HUES6 (cell line): Measurements from ENCODE around the gene ST7L.

Source experiments
- H3K27ac ChIP-seq: 2 replicates; pipeline ENCODE4 v1.7.0; 2013; ENCODE audit warnings: low read depth, mild to moderate bottlenecking, low read length, inconsistent platforms
- H3K27me3 ChIP-seq: 2 replicates; pipeline ENCODE4 v1.6.1; 2013; ENCODE audit warnings: low read length; ENCODE audit not compliant: control insufficient read depth, insufficient read depth
- H3K36me3 ChIP-seq: 2 replicates; pipeline ENCODE4 v1.6.1; 2013; ENCODE audit warnings: low read length; ENCODE audit not compliant: control insufficient read depth, insufficient read depth
- H3K4me1 ChIP-seq: 2 replicates; pipeline ENCODE4 v1.6.1; 2013; ENCODE audit warnings: low read length; ENCODE audit not compliant: control insufficient read depth, insufficient read depth
- H3K4me3 ChIP-seq: 2 replicates; pipeline ENCODE4 v1.5.1; 2013; ENCODE audit warnings: low read depth, low read length
- H3K9ac ChIP-seq: one replicate; pipeline ENCODE4 v1.6.1; 2013; ENCODE audit warnings: mild to moderate bottlenecking, low read length
- H3K9me3 ChIP-seq: 2 replicates; pipeline ENCODE4 v1.6.1; 2013; ENCODE audit warnings: low read depth, low read length; ENCODE audit not compliant: control insufficient read depth, insufficient read depth

The ST7L gene

DNA sequence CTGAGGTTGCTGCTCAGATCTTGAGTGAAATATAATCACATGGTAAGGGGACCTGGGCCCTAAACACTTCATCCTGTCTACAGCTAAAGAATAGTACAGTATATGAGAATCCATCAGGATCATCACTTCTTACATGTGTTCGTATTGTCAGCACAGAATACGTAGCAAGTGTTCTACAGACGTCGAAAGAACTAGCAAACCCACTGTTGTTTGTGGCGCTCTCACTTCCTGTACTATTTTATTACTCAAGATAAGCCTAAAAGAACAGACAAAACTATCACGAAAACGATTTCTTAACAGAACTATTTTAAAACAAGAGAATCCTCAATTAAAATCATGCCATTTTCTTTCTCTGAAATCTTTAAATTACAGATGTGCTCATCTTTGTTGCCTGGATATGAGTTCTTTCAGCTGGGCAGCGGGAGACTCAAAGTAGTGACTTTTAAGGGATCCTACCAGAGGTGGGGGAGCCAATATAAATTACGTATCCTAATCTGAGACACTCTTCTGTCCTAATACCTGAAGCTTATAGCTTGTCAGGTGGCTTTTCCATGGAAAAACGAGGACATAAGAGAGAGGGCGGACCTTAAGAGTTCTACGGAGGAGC lies 724 bp downstream of the ST7L start:
- H3K4me3 ChIP-seq: peak overlapping the region; percentile 100
- H3K9me3 ChIP-seq: no peaks in the 10 kb centered on the region
- H3K27ac ChIP-seq: peak overlapping the region; percentile 95; the same call in 1 of the 2 replicates
- peaks cover 11% of the 10 kb centered on the region; the same call in 1 of the 2 replicates for H3K4me1 ChIP-seq
- peak overlapping the region; percentile 100 for H3K9ac ChIP-seq
- H3K27me3 ChIP-seq: no peaks in the 10 kb centered on the region
- H3K36me3 ChIP-seq: peaks cover 25% of the 10 kb centered on the region

- Histone ChIP-seq H3K27me3 (no peaks in the 10 kb centered on the region), H3K4me1 (0 out of 2 replicates have a peak, but pooled peaks cover 5% of the 10 kb centered on the region), H3K36me3 (peaks cover 53% of the 10 kb centered on the region), H3K9ac (no peak overlapping the region), H3K27ac (no peak overlapping the region), H3K4me3 (no peak overlapping the region), H3K9me3 (no peaks in the 10 kb centered on the region)
These were observed 4.4 kb downstream of the ST7L start for GRCh38 chr1:112614460-112615065.

- no peak overlapping the region for H3K4me3 ChIP-seq
- peaks cover 62% of the 10 kb centered on the region for H3K36me3 ChIP-seq
- no peaks in the 10 kb centered on the region for H3K9me3 ChIP-seq
- no peaks in the 10 kb centered on the region for H3K4me1 ChIP-seq
- H3K27ac ChIP-seq: no peak overlapping the region
- H3K9ac ChIP-seq: no peak overlapping the region
- no peaks in the 10 kb centered on the region for H3K27me3 ChIP-seq
These were observed 13.2 kb downstream of the ST7L start for GRCh38 chr1:112605633-112606327.

DNA sequence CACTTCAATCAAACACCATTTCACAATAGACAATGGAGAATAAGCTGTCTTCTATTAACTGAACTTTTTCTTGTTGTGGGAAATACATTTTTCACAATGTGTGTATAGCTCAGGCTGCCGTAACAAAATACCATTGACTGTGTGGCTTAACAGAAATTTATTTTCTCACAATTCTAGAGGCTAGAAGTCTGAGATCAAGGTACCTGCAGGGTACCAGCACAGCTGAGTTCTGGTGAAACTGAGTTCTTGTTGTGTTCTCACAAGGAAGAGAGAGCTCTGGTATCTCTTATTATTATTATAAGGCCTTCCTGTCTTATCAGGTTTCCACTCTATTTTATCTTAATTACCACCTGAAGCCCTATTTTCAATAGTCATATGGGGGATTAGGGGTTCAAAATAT lies 15.4 kb downstream of the ST7L start:
- Histone ChIP-seq H3K9me3 (no peaks in the 10 kb centered on the region), H3K9ac (no peak overlapping the region), H3K27ac (no peak overlapping the region), H3K36me3 (peaks cover 46% of the 10 kb centered on the region), H3K27me3 (no peaks in the 10 kb centered on the region), H3K4me1 (no peaks in the 10 kb centered on the region), H3K4me3 (no peak overlapping the region)

DNA sequence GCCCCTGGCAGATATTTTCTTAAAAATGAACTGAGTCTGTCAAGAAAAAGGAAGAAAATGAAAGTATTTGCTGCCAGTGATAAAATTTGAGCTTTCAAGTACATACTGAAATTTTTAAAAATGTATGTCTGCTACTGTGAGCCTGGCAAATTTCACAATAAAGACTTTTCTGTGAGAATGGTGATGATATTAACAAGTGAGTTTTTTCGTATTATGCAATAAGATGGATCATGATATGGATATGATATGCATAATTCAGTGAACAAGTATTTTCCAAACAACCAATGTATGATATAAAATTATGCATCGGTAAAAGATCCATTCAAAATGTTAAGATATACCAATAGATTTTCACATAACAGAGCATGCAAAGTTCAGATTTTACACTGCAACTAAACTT lies 15.9 kb downstream of the ST7L start:
- no peaks in the 10 kb centered on the region for H3K27me3 ChIP-seq
- no peak overlapping the region for H3K4me3 ChIP-seq
- peaks cover 42% of the 10 kb centered on the region for H3K36me3 ChIP-seq
- H3K9me3 ChIP-seq: no peaks in the 10 kb centered on the region
- H3K27ac ChIP-seq: no peak overlapping the region
- H3K9ac ChIP-seq: no peak overlapping the region
- H3K4me1 ChIP-seq: no peaks in the 10 kb centered on the region

DNA sequence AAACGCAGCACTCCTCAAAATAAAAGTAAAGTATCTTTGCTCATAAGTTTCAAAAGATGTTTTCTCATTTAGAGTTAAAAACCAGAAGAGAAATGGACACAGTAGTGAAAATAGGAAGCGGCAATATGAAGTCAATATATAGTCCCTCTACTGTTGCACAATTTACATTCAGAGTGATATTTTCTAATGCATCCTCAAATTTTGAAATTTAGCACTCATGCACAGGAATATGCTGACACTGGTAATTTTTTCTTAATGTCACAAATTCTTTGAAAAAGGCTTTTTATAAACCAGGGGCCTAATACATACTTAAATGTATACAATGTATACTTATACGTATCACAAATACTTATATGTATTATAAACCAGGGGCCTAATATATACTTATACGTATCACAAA lies 19.5 kb downstream of the ST7L start:
- peaks cover 32% of the 10 kb centered on the region; the same call in 1 of the 2 replicates for H3K36me3 ChIP-seq
- no peak overlapping the region for H3K9ac ChIP-seq
- no peak overlapping the region for H3K27ac ChIP-seq
- no peak overlapping the region for H3K4me3 ChIP-seq
- no peaks in the 10 kb centered on the region for H3K27me3 ChIP-seq
- no peaks in the 10 kb centered on the region for H3K9me3 ChIP-seq
- H3K4me1 ChIP-seq: no peaks in the 10 kb centered on the region

GRCh38 chr1:112594208-112594876 lies 24.6 kb downstream of the ST7L start:
- H3K27ac ChIP-seq: no peak overlapping the region
- no peak overlapping the region for H3K4me3 ChIP-seq
- H3K9ac ChIP-seq: no peak overlapping the region
- no peaks in the 10 kb centered on the region for H3K4me1 ChIP-seq
- H3K36me3 ChIP-seq: peaks cover 35% of the 10 kb centered on the region
- H3K27me3 ChIP-seq: no peaks in the 10 kb centered on the region
- peaks cover 8% of the 10 kb centered on the region; the same call in 1 of the 2 replicates for H3K9me3 ChIP-seq

- no peaks in the 10 kb centered on the region for H3K4me1 ChIP-seq
- H3K36me3 ChIP-seq: peaks cover 26% of the 10 kb centered on the region
- no peak overlapping the region for H3K4me3 ChIP-seq
- peaks cover 8% of the 10 kb centered on the region; the same call in 1 of the 2 replicates for H3K9me3 ChIP-seq
- H3K27ac ChIP-seq: no peak overlapping the region
- no peak overlapping the region for H3K9ac ChIP-seq
- H3K27me3 ChIP-seq: no peaks in the 10 kb centered on the region
These were observed 29.2 kb downstream of the ST7L start for GRCh38 chr1:112589766-112590165.

DNA sequence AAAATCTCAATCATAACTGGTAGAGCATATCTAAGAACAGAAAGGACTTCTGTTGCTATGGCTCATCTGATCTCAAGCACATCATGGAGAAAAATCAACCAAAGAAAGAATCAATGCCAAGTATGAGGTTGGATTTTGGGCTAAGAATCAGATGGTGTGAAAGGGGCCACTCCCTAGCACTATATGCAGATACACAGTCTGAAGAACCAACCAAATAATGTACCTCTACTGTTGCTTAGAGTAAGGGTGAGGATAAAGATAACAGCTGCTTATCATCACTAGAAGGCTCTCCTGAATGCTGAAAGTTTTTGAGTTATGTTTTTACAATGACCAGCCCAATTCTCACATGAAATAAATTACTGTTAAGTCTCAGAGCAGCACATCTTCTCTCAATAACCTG lies 35.6 kb downstream of the ST7L start:
- H3K27ac ChIP-seq: no peak overlapping the region
- no peaks in the 10 kb centered on the region for H3K27me3 ChIP-seq
- no peak overlapping the region for H3K9ac ChIP-seq
- peaks cover 7% of the 10 kb centered on the region for H3K36me3 ChIP-seq
- H3K4me1 ChIP-seq: no peaks in the 10 kb centered on the region
- no peaks in the 10 kb centered on the region for H3K9me3 ChIP-seq
- no peak overlapping the region for H3K4me3 ChIP-seq

GRCh38 chr1:112581586-112582192 lies 37.3 kb downstream of the ST7L start:
- no peak overlapping the region for H3K9ac ChIP-seq
- H3K4me1 ChIP-seq: no peaks in the 10 kb centered on the region
- H3K27me3 ChIP-seq: no peaks in the 10 kb centered on the region
- H3K9me3 ChIP-seq: no peaks in the 10 kb centered on the region
- H3K27ac ChIP-seq: no peak overlapping the region
- peaks cover 17% of the 10 kb centered on the region for H3K36me3 ChIP-seq
- no peak overlapping the region for H3K4me3 ChIP-seq
